GM18517 (cell line): ENCODE data around the gene ECHDC1.
"Not testable (repeated sequence)": the region's sequence is repeated elsewhere in the genome, so short reads cannot be mapped to it uniquely, and the experiment has no call there.

Experiments used
- ATAC-seq: cut with Tn5 transposase; IDR thresholded peaks from one replicate; pipeline ENCODE4 v1.9.1; 2021; ENCODE audit warnings: mild to moderate bottlenecking, moderate library complexity; ENCODE audit not compliant: unreplicated experiment

Gene ECHDC1

GRCh38 chr6:127342296-127342945 is 988 bp downstream of the ECHDC1 start:
- ATAC-seq = no peak

- peak; percentile 35 for ATAC-seq
Measured at GRCh38 chr6:127341471-127342202, 1.8 kb downstream of the ECHDC1 start.

- ATAC-seq = no peak
Measured at GRCh38 chr6:127340171-127340570, 3.2 kb downstream of the ECHDC1 start.

- no peak for ATAC-seq
Measured at GRCh38 chr6:127338936-127339335, 4.5 kb downstream of the ECHDC1 start.

GRCh38 chr6:127332383-127332961 is 10.9 kb downstream of the ECHDC1 start:
- no peak for ATAC-seq

GRCh38 chr6:127331256-127331655 is 12.2 kb downstream of the ECHDC1 start:
- ATAC-seq = not testable (repeated sequence)

- ATAC-seq = no peak
Measured at GRCh38 chr6:127328043-127328609, 15.3 kb downstream of the ECHDC1 start.

- no peak for ATAC-seq
Measured at GRCh38 chr6:127319686-127320085, 23.7 kb downstream of the ECHDC1 start.

GRCh38 chr6:127317388-127318128 is 25.9 kb downstream of the ECHDC1 start:
- ATAC-seq = no peak

GRCh38 chr6:127305741-127306140 is 37.7 kb downstream of the ECHDC1 start:
- ATAC-seq = no peak

- ATAC-seq = no peak
Measured at GRCh38 chr6:127303917-127304316, 39.5 kb downstream of the ECHDC1 start.

- peak; percentile 79 for ATAC-seq
Measured at GRCh38 chr6:127302728-127303660, 40.4 kb downstream of the ECHDC1 start.

- no peak for ATAC-seq
Measured at GRCh38 chr6:127301199-127301700, 42.2 kb downstream of the ECHDC1 start.

GRCh38 chr6:127300411-127300810 is 43.0 kb downstream of the ECHDC1 start:
- ATAC-seq = no peak

- no peak for ATAC-seq
Measured at GRCh38 chr6:127299522-127300240, 43.7 kb downstream of the ECHDC1 start.

GRCh38 chr6:127298475-127298874 is 44.9 kb downstream of the ECHDC1 start:
- ATAC-seq = no peak

- no peak for ATAC-seq
Measured at GRCh38 chr6:127297502-127298070, 45.8 kb downstream of the ECHDC1 start.

GRCh38 chr6:127291495-127291894 is 51.9 kb downstream of the ECHDC1 start:
- ATAC-seq = peak; percentile 92
